Measurements from ENCODE around the gene BAD.

DNA sequence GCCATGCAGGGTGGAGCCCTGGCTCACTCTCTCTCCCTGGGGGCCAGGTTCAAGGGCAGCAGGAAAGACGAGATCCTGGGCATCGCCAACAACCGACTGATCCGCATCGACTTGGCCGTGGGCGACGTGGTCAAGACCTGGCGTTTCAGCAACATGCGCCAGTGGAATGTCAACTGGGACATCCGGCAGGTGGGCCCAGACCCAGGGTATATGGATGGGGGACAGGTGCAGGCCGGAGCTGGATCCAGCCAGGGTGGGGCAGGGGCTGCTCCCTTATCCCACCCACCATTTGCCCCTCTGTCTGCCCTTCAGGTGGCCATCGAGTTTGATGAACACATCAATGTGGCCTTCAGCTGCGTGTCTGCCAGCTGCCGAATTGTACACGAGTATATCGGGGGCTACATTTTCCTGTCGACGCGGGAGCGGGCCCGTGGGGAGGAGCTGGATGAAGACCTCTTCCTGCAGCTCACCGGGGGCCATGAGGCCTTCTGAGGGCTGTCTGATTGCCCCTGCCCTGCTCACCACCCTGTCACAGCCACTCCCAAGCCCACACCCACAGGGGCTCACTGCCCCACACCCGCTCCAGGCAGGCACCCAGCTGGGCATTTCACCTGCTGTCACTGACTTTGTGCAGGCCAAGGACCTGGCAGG lies 61.3 kb downstream of the BAD start:
- TF ChIP-seq, protein P1, sequence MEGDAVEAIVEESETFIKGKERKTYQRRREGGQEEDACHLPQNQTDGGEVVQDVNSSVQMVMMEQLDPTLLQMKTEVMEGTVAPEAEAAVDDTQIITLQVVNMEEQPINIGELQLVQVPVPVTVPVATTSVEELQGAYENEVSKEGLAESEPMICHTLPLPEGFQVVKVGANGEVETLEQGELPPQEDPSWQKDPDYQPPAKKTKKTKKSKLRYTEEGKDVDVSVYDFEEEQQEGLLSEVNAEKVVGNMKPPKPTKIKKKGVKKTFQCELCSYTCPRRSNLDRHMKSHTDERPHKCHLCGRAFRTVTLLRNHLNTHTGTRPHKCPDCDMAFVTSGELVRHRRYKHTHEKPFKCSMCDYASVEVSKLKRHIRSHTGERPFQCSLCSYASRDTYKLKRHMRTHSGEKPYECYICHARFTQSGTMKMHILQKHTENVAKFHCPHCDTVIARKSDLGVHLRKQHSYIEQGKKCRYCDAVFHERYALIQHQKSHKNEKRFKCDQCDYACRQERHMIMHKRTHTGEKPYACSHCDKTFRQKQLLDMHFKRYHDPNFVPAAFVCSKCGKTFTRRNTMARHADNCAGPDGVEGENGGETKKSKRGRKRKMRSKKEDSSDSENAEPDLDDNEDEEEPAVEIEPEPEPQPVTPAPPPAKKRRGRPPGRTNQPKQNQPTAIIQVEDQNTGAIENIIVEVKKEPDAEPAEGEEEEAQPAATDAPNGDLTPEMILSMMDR (conservative IDR thresholded peaks at IDR 0.05; ENCODE audit: low read length) = no peak
- no peak for TF ChIP-seq EZH2phosphoT487 (IDR thresholded peaks at IDR 0.05; ENCODE audit: borderline replicate concordance, low read depth, low read length)

Data from OCI-LY7 (cell line).